GM10847 (cell line): Measurements from ENCODE around the gene ZSWIM6.

Source experiments
- POLR2A ChIP-seq: IDR thresholded peaks from 2 replicates; pipeline ENCODE4 v1.6.1; 2011; ENCODE audit not compliant: insufficient read length; ENCODE audit errors: extremely low read depth

The ZSWIM6 gene

GRCh38 chr5:61486476-61486875 lies 154.4 kb downstream of the ZSWIM6 start:
- TF ChIP-seq POLR2A = no peak

GRCh38 chr5:61489574-61489973 lies 157.5 kb downstream of the ZSWIM6 start:
- no peak for TF ChIP-seq POLR2A

GRCh38 chr5:61491861-61492260 lies 159.8 kb downstream of the ZSWIM6 start:
- no peak for TF ChIP-seq POLR2A

GRCh38 chr5:61493973-61494372 lies 161.9 kb downstream of the ZSWIM6 start:
- no peak for TF ChIP-seq POLR2A

- no peak for TF ChIP-seq POLR2A
Measured at GRCh38 chr5:61496446-61496845, 164.4 kb downstream of the ZSWIM6 start.

GRCh38 chr5:61496860-61497259 lies 164.8 kb downstream of the ZSWIM6 start:
- TF ChIP-seq POLR2A = no peak

- TF ChIP-seq POLR2A = no peak
Measured at GRCh38 chr5:61498121-61498520, 166.1 kb downstream of the ZSWIM6 start.

GRCh38 chr5:61501971-61502370 lies 169.9 kb downstream of the ZSWIM6 start:
- TF ChIP-seq POLR2A = no peak

GRCh38 chr5:61504143-61504770 lies 172.2 kb downstream of the ZSWIM6 start:
- no peak for TF ChIP-seq POLR2A

- TF ChIP-seq POLR2A = no peak
Measured at GRCh38 chr5:61505281-61505680, 173.2 kb downstream of the ZSWIM6 start.

- no peak for TF ChIP-seq POLR2A
Measured at GRCh38 chr5:61507232-61507631, 175.2 kb downstream of the ZSWIM6 start.

GRCh38 chr5:61516946-61517345 lies 184.9 kb downstream of the ZSWIM6 start:
- TF ChIP-seq POLR2A = no peak

GRCh38 chr5:61519728-61520277 lies 187.7 kb downstream of the ZSWIM6 start:
- TF ChIP-seq POLR2A = no peak

- no peak for TF ChIP-seq POLR2A
Measured at GRCh38 chr5:61523073-61523472, 191.0 kb downstream of the ZSWIM6 start.

- TF ChIP-seq POLR2A = no peak
Measured at GRCh38 chr5:61523997-61524396, 191.9 kb downstream of the ZSWIM6 start.

- TF ChIP-seq POLR2A = no peak
Measured at GRCh38 chr5:61525512-61526206, 193.6 kb downstream of the ZSWIM6 start.

GRCh38 chr5:61526207-61526519 lies 194.1 kb downstream of the ZSWIM6 start:
- no peak for TF ChIP-seq POLR2A
